D721Med (cell line): ENCODE measurements around the gene GNG7.
"Not testable (repeated sequence)": the region's sequence is repeated elsewhere in the genome, so short reads cannot be mapped to it uniquely, and the experiment has no call there.

Experiments used
- DNase-seq: peaks from one replicate; pipeline ENCODE4 v3.0.0; 2011; ENCODE audit warnings: low spot score; ENCODE audit not compliant: insufficient read length
- FAIRE-seq: peaks from 2 replicates; lab custom pipeline; 2011; peaks lifted over from hg19 to GRCh38; lab: Jason Lieb, UNC
- CTCF ChIP-seq: IDR thresholded peaks from 2 replicates; pipeline ENCODE4 v1.5.1; 2012; ENCODE audit warnings: mild to moderate bottlenecking, control low read depth; ENCODE audit not compliant: insufficient read depth; ENCODE audit errors: missing control alignments

Gene GNG7

DNA sequence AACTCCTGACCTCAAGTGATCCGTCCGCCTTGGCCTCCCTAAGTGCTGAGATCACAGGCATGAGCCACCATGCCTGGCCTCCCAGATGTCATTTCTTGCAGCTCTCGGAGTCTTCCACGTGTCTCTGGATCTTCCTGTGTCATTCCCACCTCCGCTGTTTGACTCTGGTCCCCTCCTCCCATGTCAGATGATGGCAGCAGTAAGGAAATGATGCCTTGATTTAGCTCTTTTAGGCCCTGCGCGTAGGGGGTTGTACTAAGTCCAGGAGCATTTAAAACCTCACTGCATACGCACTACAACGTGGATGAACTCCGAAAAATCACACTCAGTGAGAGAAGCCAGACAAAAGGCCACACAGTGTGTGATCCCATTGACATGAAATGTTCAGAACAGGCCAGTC, 113.1 kb downstream of the GNG7 start:
- DNase-seq (no peak), FAIRE-seq (no peak)
- no peak for TF ChIP-seq CTCF

GRCh38 chr19:2588081-2588777, 114.3 kb downstream of the GNG7 start:
- no peak for FAIRE-seq
- no peak for TF ChIP-seq CTCF
- peak; percentile 1 for DNase-seq

- TF ChIP-seq CTCF: no peak
- FAIRE-seq (no peak), DNase-seq (no peak)
Measured at GRCh38 chr19:2587001-2587719, 115.3 kb downstream of the GNG7 start.

DNA sequence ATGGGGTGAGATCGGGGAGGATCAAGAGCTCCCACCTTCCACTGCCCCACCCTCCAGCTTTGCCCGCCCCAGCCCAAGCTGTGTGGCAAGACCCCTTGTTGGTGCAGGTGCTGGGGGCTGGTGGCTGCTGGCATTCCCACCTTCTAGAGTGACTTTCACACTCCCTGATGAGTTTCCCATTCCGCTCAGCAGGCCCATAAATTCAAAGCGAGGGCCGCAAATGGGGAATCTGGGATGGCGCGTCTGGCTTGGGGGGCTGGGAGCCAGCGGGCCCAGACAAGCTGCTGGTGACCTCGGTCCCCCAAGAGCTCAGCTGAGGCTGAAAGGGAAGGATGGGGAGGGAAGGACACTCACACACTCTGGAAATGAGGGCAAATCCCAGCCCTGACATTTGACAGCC, 116.3 kb downstream of the GNG7 start:
- FAIRE-seq (no peak), DNase-seq (no peak)
- TF ChIP-seq CTCF: no peak

GRCh38 chr19:2584002-2584401, 118.5 kb downstream of the GNG7 start:
- TF ChIP-seq CTCF: no peak
- DNase-seq: no peak
- no peak for FAIRE-seq

GRCh38 chr19:2582984-2583956, 119.2 kb downstream of the GNG7 start:
- no peak for FAIRE-seq
- no peak for TF ChIP-seq CTCF

DNA sequence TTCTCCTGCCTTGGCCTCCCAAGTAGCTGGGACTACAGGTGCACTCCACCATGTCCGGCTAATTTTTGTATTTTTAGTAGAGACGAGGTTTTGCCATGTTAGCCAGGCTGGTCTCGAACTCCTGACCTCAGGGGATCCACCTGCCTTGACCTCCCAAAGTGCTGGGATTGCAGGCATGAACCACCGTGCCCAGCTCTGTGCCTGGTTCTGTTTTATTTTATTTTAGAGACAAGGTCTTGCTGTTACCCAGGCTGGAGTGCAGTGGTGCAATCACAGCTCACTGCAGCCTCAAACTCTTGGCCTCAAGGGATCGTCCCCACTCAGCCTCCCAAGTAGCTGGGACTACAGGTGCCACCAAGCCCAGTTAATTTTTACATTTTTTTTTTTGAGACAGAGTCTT, 122.1 kb downstream of the GNG7 start:
- FAIRE-seq: not testable (repeated sequence)

More at GRCh38 chr19:2582984-2583956, 119.2 kb downstream of the GNG7 start:
- no peak for DNase-seq

More for the DNA sequence above, 122.1 kb downstream of the GNG7 start:
- not testable (repeated sequence) for DNase-seq
